Fibroblast of villous mesenchyme (primary cell): ENCODE results near the gene SLC19A1. TPM values are rescaled to one million over a fixed set of nuclear protein-coding genes. Genes with fewer than 3 reads are reported as not detected.
A peak's percentile ranks its signal among the peaks of the same experiment; 100 is the strongest.
"Not testable (repeated sequence)": the region's sequence is repeated elsewhere in the genome, so short reads cannot be mapped to it uniquely, and the experiment has no call there.

ENCODE experiments used
- DNase-seq: peaks from one replicate; pipeline ENCODE4 v3.0.0-alpha.2; 2010; ENCODE audit warnings: low read depth
- H3K4me3 ChIP-seq: 2 replicates; pipeline ENCODE4 v1.5.1; 2011; ENCODE audit warnings: low read depth, mild to moderate bottlenecking, low read length
- CTCF ChIP-seq: IDR thresholded peaks from 2 replicates; pipeline ENCODE4 v1.5.1; 2012; ENCODE audit warnings: low read depth, mild to moderate bottlenecking, low read length; ENCODE audit not compliant: insufficient read depth
- total RNA-seq: library from RNA; depleted of rRNA; stranded (reverse); fragments of >200 nt; gene quantifications from 2 replicates; pipeline ENCODE4 v1.2.3, GENCODE V29; 2012

Gene SLC19A1
- total RNA-seq, 1 donor: 6.5 TPM

GRCh38 chr21:45572783-45573451 lies 30.7 kb upstream of the SLC19A1 start:
- DNase-seq: no peak
- no peak for TF ChIP-seq CTCF
- H3K4me3 ChIP-seq: no peak overlapping the region

- DNase-seq: no peak
- no peak for TF ChIP-seq CTCF
- H3K4me3 ChIP-seq: no peak overlapping the region
Observed at GRCh38 chr21:45572231-45572630, 30.0 kb upstream of the SLC19A1 start.

- no peak for DNase-seq
- H3K4me3 ChIP-seq: no peak overlapping the region
- no peak for TF ChIP-seq CTCF
Observed at GRCh38 chr21:45571641-45572040, 29.4 kb upstream of the SLC19A1 start.

GRCh38 chr21:45570826-45571601 lies 28.8 kb upstream of the SLC19A1 start:
- no peak for TF ChIP-seq CTCF
- peak; percentile 81 for DNase-seq
- no peak overlapping the region for H3K4me3 ChIP-seq

GRCh38 chr21:45570071-45570470 lies 27.8 kb upstream of the SLC19A1 start:
- no peak for TF ChIP-seq CTCF

GRCh38 chr21:45568383-45568782 lies 26.1 kb upstream of the SLC19A1 start:
- DNase-seq: peak; percentile 46
- no peak overlapping the region for H3K4me3 ChIP-seq
- no peak for TF ChIP-seq CTCF

More at GRCh38 chr21:45570071-45570470, 27.8 kb upstream of the SLC19A1 start:
- no peak overlapping the region for H3K4me3 ChIP-seq
- no peak for DNase-seq

- H3K4me3 ChIP-seq, DNase-seq: not testable (repeated sequence)
Observed at GRCh38 chr21:45564137-45564536, 21.9 kb upstream of the SLC19A1 start.
